Keratinocyte (primary cell): ENCODE measurements around the gene LCOR.

Experiments used
- EZH2 ChIP-seq: IDR thresholded peaks from one replicate; pipeline ENCODE4 v1.6.1; 2012; ENCODE audit warnings: inconsistent platforms, mild to moderate bottlenecking, low read length, moderate library complexity
- TF ChIP-seq, protein P1 (sequence below), 3 experiments: IDR thresholded peaks in 1 of 3; conservative IDR thresholded peaks in 1 of 3; optimal IDR thresholded peaks in 1 of 3; 2 replicates in 2 of 3; 3 replicates in 1 of 3; pipeline versions ENCODE3 to v1.5.1; 2011; ENCODE audit warnings: low read length in 3 of 3, mild to moderate bottlenecking in 3 of 3, moderate library complexity in 2 of 3, control low read depth in 1 of 3, inconsistent platforms in 1 of 3; ENCODE audit not compliant: insufficient read depth in 2 of 3; ENCODE audit errors: extremely low read depth in 1 of 3

DNA sequence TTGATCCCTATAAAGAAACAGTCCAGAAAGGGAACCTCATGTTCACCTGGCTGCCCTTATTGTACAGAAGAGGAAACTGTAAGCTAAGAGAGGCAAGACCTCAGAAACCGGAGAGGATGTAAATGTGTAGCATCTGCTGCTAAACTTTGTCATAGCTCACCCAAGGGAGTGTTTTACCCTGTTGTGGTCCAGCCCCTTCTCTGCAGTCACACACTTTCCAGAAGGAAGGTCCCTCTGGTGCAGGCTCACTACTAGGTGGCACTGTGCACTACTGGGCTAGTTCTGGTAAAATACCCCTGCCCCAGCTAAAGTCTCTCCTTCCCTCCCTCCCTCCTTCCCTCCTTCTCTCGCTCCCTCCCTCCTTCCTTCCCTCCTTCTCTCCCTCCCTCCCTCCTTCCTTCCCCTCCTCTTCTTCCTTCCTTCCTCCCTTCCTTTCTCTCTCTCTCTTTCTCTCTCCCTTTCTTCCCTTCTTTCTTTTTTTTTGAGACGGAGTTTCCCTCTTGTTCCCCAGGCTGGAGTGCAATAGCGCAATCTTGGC lies 42.5 kb upstream of the LCOR start:
- TF ChIP-seq, protein P1, sequence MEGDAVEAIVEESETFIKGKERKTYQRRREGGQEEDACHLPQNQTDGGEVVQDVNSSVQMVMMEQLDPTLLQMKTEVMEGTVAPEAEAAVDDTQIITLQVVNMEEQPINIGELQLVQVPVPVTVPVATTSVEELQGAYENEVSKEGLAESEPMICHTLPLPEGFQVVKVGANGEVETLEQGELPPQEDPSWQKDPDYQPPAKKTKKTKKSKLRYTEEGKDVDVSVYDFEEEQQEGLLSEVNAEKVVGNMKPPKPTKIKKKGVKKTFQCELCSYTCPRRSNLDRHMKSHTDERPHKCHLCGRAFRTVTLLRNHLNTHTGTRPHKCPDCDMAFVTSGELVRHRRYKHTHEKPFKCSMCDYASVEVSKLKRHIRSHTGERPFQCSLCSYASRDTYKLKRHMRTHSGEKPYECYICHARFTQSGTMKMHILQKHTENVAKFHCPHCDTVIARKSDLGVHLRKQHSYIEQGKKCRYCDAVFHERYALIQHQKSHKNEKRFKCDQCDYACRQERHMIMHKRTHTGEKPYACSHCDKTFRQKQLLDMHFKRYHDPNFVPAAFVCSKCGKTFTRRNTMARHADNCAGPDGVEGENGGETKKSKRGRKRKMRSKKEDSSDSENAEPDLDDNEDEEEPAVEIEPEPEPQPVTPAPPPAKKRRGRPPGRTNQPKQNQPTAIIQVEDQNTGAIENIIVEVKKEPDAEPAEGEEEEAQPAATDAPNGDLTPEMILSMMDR (optimal IDR thresholded peaks at IDR 0.05 in 1 of 3, IDR thresholded peaks at IDR 0.05 in 1 of 3, conservative IDR thresholded peaks at IDR 0.05 in 1 of 3; ENCODE audit: extremely low read depth in 1 of 3, insufficient read depth in 2 of 3, low read length in 3 of 3), result no peak
- TF ChIP-seq EZH2, result no peak
